Measurements from ENCODE around the gene FCHSD1.
A peak's percentile ranks its signal among the peaks of the same experiment; 100 is the strongest.

Gene FCHSD1

DNA sequence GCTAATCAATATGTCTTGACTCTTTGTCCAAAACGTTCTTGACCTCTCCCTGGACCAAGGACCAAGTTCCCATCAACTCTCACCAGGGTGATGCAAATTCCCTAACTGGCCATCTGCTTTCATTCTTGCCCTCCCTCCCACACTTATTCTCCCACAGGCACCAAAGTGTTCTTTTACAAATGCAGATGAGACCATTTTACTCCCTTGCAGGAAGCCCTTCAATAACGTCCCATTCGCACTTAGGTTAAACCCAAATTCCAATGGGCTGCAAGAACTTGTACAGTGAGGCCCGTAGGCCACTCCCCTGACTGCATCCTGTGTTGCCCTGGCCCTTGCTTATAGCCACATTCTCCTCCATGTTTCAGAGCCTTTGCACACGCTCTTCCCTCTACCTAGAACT, 23.5 kb upstream of the FCHSD1 start:
- H3K4me3 ChIP-seq (ENCODE audit: control insufficient read depth, low read depth, low read length) = no peak overlapping the region
- TF ChIP-seq, protein P1, sequence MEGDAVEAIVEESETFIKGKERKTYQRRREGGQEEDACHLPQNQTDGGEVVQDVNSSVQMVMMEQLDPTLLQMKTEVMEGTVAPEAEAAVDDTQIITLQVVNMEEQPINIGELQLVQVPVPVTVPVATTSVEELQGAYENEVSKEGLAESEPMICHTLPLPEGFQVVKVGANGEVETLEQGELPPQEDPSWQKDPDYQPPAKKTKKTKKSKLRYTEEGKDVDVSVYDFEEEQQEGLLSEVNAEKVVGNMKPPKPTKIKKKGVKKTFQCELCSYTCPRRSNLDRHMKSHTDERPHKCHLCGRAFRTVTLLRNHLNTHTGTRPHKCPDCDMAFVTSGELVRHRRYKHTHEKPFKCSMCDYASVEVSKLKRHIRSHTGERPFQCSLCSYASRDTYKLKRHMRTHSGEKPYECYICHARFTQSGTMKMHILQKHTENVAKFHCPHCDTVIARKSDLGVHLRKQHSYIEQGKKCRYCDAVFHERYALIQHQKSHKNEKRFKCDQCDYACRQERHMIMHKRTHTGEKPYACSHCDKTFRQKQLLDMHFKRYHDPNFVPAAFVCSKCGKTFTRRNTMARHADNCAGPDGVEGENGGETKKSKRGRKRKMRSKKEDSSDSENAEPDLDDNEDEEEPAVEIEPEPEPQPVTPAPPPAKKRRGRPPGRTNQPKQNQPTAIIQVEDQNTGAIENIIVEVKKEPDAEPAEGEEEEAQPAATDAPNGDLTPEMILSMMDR (conservative IDR thresholded peaks at IDR 0.05; ENCODE audit: control insufficient read depth, insufficient read depth, low read depth, low read length) = no peak
- DNase-seq (ENCODE audit: low read depth) = no peak

DNA sequence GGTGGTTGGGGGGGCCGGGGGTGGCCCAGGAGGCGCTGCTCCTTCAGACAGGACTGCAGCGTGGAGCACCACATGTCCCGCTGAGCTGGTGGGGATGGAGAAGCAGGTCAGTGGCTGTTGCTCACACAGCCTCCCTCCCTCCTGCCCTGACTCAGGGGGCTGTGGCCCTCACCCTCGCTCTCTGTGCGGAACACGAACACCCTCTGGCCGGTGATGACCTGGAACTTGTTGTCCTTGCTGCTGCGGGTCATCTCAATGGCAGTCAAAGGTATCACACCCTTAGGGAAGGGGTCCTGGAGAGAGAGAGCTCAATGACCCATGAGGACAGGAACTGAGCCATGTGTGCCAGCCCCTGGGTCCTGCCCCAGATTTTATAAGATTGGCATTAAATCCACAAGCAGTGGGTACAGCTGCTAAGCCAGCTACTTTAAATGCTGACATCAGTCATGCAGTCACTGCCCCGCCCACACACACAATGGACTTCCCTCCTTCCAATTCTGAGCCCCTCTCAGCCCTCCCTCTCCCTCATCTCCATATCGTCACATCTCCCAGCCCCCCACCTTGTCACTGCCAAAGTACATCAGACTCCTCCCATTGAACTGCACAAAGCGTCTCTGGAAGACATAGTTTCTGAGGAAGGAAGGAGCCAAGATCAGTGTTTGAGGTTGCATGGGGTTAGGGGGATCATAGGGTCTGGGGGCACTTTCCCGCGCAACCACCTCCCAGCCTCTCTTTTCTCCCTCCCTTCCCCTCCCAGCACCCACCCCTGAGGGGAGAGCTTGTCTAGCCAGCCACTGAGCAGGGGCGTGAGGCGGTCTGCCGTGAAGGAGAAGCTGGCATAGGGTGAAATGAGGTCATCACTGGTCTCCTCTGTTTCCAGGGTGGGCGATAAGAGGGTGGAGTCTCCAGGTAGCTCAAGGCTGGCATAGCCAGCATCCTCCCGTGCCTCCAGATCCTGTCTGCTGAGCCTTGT, 21.9 kb upstream of the FCHSD1 start:
- H3K4me3 ChIP-seq (ENCODE audit: control insufficient read depth, low read depth, low read length) = no peak overlapping the region
- TF ChIP-seq, protein P1 (conservative IDR thresholded peaks at IDR 0.05; ENCODE audit: control insufficient read depth, insufficient read depth, low read depth, low read length) = no peak
- DNase-seq (ENCODE audit: low read depth) = no peak

DNA sequence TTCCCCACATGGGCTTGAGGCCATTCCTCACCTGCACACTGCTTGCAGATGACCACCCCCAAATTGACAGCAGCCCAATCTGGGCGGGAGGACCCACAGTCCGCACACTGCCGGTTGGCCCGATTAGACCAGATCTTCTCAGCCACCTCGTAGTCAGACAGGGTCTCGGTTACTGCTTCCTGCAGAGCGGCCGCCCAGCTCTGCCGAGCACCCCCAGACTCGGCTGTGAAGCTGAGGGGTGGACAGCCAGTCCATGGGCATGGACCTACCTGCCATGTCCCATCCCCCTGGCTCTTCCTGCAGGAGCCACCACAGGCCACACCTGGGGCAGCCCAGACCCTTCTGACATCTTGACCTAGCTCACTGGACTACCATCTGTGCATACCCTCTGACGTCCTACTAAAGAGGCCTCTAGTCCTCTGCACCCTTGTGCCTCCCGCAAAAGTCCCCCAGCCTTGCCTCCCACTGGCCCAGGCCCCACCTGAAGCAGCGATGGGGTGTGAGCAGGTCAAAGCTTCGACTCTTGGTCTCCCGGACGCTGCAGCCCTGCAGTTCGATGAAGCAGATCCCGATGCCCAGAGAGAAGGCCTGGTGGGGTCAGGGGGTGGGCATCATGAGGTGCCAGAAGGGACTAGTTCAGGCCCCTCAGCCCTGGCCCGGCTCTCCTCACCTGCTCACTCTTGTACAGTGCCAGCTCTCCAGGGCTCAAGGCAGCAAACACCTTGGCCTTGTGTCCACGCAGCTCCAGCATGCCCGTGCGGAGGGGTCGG, 21.0 kb upstream of the FCHSD1 start:
- no peak for DNase-seq (ENCODE audit: low read depth)
- TF ChIP-seq, protein P1 (conservative IDR thresholded peaks at IDR 0.05; ENCODE audit: control insufficient read depth, insufficient read depth, low read depth, low read length) = no peak
- no peak overlapping the region for H3K4me3 ChIP-seq (ENCODE audit: control insufficient read depth, low read depth, low read length)

DNA sequence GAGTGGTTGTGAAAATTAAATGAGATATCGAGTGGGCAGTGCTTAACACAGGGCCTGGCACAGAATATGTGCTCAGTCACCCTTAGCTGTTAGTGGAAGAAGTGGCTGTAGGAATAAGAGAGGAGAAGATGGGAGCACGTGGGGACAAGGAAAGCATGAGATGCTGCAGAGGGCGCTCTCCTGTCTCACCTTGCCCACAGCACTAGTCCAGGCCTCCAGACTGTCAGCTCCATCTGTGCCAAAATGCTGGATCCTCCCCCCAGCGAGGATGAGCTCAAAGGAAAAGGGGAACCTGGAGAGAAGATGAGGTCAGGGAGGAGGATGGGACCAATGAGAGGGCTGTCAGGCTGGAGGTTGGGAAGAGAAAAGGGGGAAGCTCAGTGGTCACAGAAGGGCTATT, 18.3 kb upstream of the FCHSD1 start:
- H3K4me3 ChIP-seq (ENCODE audit: control insufficient read depth, low read depth, low read length) = no peak overlapping the region
- TF ChIP-seq, protein P1 (conservative IDR thresholded peaks at IDR 0.05; ENCODE audit: control insufficient read depth, insufficient read depth, low read depth, low read length) = peak; percentile 2
- DNase-seq (ENCODE audit: low read depth) = peak; percentile 31

DNA sequence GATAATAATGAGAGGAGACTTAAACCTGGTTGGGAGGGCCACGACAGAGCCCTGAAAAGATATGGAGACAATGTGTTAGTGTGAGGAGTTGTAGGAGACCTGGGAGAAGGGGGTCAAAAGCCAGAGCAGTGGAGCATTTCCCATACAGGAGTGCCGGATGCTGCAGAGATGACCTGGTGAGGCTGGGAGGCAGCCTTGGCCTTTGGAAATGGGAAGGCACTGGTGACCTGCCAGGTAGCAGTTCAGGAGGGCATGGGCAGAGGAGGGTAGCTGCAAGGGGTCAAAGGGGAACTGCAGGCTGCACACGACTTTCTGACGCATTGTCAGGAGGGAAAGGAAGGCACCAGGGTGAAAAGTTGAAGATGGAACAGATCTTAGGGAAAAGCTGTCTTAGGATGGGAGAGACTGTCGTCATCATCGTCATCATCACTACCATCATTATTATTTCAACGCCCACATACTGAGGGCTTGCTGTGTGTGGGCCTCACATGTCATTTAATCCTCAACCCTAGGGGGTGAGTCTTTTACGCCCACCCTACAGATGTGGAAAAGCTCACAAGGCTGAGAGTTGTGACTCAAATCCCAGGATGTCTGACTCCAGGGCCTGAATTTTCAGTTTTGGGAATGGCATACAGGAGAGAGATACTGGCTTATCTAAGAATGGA, 17.5 kb upstream of the FCHSD1 start:
- TF ChIP-seq, protein P1 (conservative IDR thresholded peaks at IDR 0.05; ENCODE audit: control insufficient read depth, insufficient read depth, low read depth, low read length) = no peak
- DNase-seq (ENCODE audit: low read depth) = peak; percentile 89
- H3K4me3 ChIP-seq (ENCODE audit: control insufficient read depth, low read depth, low read length) = no peak overlapping the region

Measured in fibroblast of mammary gland (primary cell).